GM19397 (cell line): ENCODE measurements around the gene MIX23.
"Not testable (repeated sequence)": the region's sequence is repeated elsewhere in the genome, so short reads cannot be mapped to it uniquely, and the experiment has no call there.

Source experiments
- ATAC-seq: cut with Tn5 transposase; IDR thresholded peaks from one replicate; pipeline ENCODE4 v1.9.1; 2021; ENCODE audit warnings: mild to moderate bottlenecking, moderate library complexity; ENCODE audit not compliant: unreplicated experiment

The MIX23 gene

DNA sequence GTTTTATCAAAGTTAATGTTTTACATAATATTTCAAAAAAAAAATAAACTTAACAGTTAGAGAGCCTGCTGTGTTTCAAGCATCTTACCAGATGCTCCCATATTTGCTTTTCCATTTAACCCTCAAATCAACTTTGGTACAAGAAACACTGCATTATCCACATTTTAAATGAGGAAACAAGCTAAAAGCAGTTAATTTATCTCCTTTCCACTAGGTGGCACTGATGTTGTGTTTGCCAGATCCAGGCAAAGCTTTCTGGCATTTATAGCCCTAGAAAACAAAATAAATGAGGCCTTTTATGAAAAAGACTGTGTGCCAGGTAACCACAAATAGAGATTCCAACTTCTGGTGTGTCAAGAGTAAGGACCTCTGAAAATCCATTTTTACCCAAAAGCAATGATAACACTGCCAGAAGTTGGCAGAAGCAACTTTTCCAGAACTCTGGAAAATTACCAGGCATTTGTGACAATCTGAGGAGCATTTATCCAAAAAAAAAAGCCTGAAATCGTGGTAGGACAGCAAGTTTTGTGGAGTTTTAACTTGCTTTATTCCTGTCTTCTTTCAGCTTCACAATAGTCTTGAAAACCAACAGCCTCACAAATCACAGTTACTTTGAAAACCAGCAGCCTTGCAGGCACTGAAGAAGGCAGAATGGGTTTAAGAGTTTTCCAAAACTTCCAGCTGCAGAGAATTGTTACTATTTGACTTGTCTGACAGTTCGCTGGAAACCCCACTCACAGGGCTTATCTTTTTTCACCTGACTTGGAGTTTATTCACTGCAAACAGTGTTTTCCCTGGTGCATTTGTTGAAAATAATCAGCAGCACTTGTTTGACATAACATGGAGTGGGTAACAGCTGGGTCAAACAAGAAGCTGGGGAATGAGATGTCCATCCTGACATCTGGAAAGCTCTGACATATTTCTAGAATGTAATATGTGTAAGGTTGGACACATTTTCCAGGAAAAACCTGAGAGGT lies 10.1 kb upstream of the MIX23 start:
- no peak for ATAC-seq

DNA sequence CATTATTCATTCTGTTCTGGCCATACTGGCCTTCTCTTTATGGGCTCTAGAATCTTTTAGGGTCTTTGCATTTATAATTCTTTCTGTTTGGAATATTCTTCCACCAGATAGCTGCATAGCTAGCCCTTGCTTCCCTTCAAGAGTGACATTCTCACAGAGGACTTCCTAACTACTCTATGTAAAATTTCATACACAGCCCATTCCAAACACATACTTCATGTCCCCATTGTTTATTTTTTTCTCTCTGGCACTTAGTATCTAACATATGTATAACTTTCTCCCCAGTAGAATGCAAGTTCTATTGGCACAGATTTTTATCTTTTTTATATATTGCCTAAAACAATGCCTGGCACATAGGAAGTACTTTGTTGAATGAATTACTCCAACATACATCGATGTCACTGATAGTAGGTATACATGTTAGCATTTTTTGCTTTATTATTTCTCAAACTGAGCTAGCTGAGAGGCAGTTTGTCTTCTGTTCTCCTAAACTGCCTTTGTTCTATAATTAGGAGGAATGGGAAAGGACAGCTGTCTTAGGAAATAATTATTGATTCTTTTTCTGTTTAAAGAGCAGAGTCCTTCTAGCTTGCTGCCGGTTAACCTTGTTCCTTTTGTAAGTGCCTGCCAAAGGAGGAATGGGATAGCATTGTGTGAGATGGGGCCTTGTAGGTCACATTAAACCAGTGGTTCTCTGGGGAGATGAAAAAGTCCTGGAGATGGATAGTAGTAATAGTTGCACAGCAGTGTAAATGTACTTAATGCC lies 8.8 kb upstream of the MIX23 start:
- no peak for ATAC-seq

DNA sequence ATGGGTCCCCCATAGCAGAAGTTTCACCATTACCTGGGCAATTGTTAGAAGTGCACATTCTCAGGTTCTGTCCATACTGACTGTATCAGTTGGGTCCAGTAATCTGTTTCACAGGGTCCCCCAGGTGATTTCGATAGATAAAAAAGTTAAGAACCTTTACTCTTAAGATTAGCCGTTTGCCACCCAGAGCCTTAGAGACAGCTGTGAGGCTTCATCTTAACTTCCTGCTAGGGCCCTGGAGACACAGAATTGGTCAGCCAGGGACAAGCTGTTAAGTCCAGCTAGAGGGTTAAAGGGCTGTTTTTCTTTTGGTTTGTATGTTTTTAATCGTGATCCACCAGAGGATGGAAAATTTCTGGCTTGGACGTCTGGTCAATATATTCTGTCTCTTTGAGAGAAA lies 7.6 kb upstream of the MIX23 start:
- ATAC-seq: no peak

DNA sequence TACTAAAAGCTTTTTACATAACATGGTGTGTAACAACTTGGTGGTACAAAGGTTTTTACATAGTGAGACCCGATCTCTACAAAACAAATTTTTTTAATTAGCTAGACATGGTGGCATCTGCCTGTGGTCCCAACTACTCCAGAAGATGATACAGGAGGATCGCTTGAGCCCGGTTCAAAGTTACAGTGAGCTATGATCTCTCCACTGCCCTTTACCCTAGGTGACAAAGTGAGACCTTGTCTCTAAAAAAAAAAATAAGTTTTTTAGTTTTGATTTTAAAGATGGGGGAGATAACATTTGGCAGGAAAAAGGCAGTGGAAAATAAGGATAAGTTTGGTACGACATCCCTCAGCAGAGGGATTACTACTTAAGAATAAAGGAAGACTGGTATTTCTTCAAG lies 6.9 kb upstream of the MIX23 start:
- ATAC-seq: no peak

DNA sequence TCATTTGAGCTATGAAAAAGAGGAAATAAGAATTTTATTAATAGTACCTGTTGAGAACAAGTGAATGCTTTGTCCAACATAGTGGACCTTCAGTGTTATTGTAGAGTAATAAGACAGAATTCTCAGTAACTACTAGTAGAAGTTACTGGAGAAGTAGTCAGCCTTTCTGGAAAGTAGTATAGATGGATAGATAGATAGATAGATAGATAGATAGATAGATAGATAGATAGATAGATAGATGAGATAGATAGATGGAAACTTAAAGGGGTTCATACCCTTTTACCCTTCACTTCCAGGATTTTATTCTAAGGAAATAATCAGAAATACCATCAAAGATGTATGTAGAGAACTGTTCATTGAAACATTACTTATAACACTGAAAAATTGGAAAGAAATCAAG lies 6.2 kb upstream of the MIX23 start:
- no peak for ATAC-seq

DNA sequence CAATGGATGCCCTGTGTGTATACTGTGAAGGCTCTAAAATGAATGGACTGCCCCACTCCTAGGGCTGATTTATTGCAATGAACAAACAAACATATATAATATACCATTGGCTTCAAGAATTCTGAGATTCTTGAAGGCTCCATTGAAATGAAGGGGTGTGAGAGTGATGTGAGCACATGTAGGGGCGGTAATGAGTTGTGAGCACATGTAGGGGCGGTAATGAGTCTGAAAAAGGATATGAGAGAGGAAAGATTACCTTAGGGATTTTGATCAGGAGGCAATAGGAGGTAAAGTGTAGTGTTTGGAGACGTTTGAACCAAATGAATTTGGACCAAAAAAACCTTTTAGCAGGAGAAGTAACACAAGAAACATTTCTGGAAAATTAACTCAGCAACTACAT lies 4.7 kb upstream of the MIX23 start:
- ATAC-seq: no peak

DNA sequence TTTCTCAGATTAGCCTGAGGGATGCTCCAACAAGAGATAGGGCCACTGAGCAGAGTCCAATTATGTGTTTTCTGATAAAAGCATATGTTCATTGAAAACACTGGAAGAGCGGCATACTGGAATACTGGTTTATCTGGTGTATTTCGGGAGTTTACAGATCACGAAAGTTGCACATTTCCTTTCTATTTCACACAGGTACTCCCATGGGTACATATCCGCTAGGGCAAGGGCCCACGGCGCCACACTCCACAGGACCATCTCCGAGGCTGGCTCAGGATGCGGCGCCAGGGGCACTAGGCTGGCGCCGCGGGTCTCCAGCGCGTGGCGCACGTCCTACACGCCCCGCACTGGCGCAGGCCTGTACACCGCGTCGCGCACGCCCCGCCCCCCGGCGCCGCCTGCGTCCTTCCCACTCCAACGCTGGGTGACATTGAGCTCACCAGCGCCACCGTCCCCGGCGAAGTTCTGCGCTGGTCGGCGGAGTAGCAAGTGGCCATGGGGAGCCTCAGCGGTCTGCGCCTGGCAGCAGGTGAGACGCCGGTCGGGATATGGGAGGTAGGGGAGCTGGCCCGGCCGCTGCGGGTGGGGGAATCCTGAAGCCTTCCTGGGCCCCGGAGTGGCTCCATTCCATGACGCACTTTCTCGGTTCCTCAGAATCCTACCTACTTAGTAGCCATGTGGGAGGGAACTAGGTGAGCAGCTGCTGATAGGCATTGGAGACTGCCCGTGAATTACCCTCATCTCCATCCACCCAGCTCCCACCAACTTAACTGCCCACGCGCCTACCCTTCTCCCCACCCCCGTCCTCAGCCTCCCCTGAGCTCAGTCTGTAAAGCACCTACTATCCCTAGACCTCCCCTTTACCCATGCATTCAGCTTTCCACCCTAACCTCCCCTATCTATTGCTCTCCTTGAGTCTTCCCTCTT lies 1.0 kb upstream of the MIX23 start, which contains the start of gene FAM162A:
Gene FAM162A, plus strand, starts transcription at position 412 of the 927 bp plus-strand sequence. Its CDS starts 84 bp downstream, at position 496.
- peak; percentile 95 for ATAC-seq

DNA sequence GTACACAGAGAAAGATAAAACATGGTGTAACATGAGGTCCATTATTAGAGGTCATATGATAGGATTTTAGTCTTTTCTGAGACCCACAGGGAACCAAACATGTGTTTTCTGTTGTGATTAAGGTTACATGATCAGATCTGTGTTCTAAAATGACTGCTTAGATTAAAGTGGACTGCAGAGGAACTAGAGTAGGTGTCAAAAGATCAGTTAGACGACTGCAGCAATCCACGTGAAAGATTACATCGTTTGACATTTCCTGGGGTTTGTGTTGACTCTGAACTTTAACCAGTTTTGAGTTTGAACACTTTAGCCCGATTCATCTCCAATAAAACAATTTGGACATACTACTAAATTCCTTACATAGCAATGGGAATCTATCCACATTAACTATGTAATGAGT lies 5.1 kb downstream of the MIX23 start:
- no peak for ATAC-seq

DNA sequence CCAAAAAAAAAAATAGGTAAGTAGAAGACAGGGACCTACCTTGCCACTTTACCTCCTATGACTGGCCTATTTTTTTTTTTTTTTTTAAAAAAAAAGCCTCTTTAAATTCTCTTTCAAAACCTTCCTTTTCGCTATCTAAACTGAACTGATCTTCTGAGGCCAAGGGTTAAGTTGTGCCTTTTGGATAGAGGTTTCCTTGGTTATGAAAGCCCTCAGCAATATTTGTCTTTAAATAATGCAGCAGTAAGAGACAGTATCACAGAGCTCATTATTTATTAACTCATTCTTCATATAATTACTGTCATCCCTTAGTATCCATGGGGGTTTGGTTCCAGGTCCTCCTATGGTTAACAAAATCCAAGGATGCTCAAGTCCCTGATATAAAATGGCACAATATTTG lies 9.0 kb downstream of the MIX23 start:
- ATAC-seq: no peak

DNA sequence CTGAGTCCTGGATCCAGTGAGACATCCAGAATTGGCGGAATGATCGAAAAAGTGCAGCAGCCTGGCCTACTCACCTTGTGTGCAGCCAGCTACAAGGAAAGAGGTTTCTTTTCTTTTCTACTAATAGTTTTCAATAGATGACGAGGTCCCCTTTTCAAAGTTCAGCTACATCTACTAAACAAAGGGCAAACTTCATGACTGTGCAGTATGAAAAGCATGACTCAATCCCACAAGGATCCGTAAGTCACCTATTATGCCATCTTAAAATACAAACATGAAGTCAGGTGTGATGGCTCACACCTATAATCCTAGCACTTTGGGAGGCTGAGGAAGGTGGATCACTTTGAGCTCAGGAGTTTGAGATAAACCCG lies 16.7 kb downstream of the MIX23 start:
- no peak for ATAC-seq

DNA sequence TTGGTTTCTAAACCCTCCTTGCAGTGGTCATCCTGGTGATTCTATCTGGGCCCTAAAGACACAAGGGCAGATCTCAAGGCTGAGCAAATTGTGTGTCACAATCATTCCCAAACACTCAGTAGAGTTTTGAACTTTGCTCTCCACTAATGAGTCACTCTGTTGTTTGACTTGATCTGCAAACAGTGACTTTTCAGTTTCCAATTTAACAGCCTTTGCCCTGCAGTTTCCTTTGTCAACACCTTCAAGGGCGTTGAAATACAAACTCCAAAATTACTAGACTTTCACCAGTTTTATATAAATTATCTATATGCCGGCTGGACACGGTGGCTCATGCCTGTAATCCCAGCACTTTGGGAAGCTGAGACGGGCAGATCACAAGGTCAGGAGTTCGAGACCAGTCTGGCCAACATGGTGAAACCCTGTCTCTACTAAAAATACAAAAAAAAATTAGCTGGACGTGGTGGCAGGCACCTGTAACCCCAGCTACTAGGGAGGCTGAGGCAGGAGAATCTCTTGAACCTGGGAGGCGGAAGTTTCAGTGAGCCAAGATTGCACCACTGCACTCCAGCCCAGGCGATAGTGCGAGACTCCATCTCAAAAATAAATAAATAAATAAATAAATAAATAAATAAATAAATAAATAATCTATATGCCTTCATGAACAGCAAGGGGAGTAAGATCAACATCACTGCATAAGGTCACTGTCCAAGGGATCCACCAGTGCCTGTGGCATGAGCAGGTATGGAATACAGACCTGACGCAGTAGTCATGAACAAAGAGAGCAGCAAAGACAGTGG lies 17.3 kb downstream of the MIX23 start:
- ATAC-seq: not testable (repeated sequence)

DNA sequence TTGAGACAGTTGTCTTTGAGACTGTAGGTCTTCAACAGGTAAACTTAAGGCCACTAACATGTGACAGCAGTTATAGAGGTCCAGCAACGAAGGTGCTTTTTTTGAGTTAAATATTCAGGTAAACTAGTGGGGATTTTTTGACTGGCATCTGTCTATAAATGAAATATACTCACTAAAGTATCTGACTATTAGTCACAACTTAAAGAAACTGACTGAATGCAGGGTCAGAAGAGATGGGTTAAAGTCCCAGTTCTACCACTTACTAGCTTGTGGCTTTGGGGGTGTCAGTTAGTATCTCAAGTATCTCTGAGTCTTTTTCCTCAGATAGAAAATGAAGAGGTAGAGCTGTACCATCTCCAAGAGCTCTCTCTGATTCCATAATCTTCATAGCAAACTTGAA lies 18.0 kb downstream of the MIX23 start:
- ATAC-seq: no peak

DNA sequence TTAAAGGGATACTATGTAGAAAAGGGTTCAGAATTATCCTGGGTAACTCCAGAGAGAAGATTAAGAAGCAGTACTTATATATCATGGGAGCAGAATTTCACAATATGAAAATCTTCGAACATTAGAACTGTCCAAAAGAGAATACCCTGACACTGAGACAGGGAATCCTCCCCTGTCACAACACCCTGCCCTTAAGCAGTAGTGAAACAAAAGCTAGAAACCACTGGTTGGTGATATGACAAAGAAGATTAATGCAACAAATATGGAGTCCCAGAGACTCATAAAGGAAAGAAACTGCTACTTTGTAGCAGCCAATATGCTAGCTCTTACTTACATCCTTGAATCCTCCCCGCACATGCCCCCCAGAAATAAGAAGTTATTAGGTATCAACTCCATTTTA lies 18.5 kb downstream of the MIX23 start:
- no peak for ATAC-seq

DNA sequence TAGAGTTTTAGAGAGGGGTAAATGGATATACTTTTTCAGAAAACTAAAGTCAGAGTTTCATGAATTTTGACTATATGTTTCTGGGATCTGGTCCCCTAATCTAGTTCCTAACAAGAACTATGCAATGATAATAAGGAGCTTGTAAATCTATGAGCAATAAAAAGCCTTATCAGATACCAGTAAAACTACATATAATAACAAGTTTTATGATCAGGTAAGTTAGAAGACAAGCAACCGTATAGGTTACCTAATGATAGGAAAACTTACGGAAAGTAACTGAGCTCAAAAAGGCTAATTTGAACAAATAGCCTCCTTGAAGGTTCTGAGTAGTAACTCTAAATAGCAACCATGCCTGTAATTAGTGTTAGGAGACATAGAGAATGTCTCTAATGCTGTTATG lies 21.0 kb downstream of the MIX23 start:
- no peak for ATAC-seq

DNA sequence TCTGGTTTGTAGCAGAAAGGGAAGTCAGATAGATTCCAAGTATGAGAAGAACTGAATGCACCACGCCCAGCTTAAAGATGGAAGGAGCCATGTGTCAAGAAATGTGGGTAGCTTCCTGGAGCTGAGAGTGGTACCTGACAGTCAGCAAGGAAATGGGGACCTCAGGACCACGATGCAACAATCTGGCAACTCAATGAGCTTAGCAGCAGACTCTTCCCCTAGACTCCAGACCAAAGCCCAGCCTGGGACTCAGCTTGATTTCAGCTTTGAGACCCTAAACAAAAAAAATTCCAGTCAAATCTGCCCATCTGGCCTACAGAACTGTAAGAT lies 24.4 kb downstream of the MIX23 start:
- ATAC-seq: no peak

DNA sequence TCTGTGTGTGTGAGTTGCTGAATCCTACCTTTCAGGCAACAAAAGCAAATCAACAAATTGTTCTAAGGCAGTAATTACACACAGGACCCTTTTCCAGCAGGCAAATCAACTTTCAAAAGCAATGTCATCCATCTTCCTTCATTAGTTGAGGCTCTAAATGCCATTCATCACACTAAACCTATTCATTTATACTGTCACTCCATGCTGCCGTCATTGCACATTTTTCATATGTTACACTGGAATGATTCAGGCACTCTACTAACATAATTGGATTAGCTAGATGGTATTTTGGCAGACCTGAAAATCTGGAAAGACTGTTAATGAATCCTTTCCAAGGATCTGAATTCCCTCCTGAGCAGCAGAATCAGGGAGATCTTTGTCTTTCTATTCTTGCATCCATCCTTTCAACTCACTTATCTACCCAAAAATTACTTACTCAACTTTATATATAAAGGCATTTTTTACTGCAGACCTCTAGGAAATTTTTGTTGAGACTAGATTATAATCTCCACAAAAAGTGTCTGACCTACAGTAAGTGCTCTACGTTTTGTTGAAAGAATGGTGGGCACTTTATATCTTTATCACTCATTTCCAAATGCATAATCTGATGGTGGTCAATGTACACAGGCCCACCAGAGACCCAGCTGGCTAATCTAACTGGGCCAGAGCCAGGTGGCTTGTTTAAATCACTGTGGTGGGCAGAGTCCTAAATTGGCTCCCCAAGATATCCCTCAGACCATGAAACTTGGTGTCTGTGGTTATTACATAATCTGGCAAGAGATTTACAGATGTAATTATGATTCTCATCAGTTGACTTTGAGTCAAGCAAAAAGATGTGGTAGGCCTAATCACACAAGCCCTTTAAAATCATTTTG lies 25.0 kb downstream of the MIX23 start:
- ATAC-seq: no peak

DNA sequence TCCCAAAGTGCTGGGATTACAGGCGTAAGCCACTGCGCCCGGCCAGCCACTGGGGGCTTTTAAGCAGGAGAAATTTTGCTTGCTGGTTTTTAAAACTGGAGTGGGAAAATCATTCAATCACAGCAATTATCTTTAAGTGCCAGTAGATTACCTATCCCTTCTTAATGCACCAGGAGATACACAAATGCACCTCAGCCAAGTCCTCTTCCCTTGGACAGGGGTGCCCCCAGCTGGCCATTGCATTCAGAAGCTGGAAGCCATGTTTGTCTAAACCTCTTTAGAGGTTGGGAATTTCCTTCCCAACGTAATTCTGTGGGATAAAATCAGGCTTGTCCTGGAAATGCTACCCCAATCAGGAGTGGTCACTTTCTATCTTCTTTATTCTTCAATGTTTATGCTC lies 26.6 kb downstream of the MIX23 start:
- no peak for ATAC-seq

DNA sequence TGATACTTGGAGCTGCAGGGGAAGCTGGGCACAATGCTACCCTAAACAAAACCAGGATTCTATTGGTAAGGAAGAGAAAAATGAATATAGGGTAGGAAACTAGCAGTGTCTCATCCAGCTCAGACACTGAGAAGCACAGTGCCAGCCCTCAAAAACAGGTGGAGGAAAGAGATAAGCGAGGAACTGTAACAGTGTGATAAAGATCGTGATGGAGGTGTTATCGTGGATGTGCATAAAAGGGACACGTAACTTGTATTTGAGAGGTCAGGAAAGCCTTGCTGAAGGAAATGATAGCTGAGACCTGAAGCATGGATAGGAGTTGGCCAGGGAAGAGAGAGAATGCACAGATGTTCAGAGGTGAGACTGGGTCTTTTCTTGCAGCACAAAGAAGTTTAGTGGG lies 27.4 kb downstream of the MIX23 start:
- ATAC-seq: no peak

DNA sequence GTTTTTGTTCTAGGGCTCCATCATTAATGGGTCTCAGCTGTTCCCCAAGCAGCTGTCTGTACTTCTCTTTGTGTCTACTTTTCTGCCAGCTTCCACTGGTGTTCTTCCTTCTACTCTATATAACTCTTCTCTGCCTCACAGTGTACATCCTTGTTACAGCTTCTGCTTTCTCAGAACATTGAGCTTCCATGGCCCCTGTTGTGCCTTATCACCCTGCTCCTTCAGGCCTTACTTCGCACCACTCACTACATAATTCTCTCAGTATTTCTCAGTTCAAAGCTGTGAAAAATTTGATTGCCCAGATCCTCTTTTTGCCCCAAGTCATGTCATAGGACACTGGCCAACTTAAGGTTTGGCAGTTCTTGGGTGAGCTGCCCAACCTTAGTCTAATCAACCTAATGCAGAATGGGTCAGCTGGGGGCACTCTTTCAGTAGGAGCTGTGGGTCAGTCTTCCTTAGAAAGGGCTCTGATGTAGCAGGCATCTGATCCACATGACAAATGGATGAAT lies 29.1 kb downstream of the MIX23 start:
- ATAC-seq: no peak
